Spinal cord (tissue), 10 donors: ENCODE data around the gene RPL27. TPM values are rescaled to one million over a fixed set of nuclear protein-coding genes. Genes with fewer than 3 reads are reported as not detected.
A peak's percentile ranks its signal among the peaks of the same experiment; 100 is the strongest.

Source experiments
- DNase-seq, 6 donors: peaks; one replicate each; pipeline versions ENCODE4 v3.0.0 to v3.0.0-alpha.2; 2013 to 2015; ENCODE audit warnings: low spot score in 6 of 6, low read depth in 4 of 6
- H3K27ac ChIP-seq: one replicate; pipeline ENCODE4 v1.5.1; 2013; ENCODE audit warnings: low read depth, low read length, control low read depth
- H3K27me3 ChIP-seq: one replicate; pipeline ENCODE4 v1.6.1; 2013; ENCODE audit warnings: low read length; ENCODE audit not compliant: control insufficient read depth, insufficient read depth
- H3K36me3 ChIP-seq: one replicate; pipeline ENCODE4 v1.6.1; 2013; ENCODE audit warnings: low read length; ENCODE audit not compliant: control insufficient read depth, insufficient read depth
- H3K4me1 ChIP-seq: one replicate; pipeline ENCODE4 v1.6.1; 2013; ENCODE audit warnings: low read length; ENCODE audit not compliant: control insufficient read depth, insufficient read depth
- H3K4me3 ChIP-seq: one replicate; pipeline ENCODE4 v1.5.1; 2013; ENCODE audit warnings: low read depth, low read length, control low read depth
- H3K9me3 ChIP-seq: one replicate; pipeline ENCODE4 v1.6.1; 2013; ENCODE audit warnings: low read length; ENCODE audit not compliant: control insufficient read depth, insufficient read depth
- WGBS: methylation state at CpG from one replicate; pipeline ENCODE4 v1.1.5; 2013; ENCODE audit warnings: missing lambda C conversion rate; ENCODE audit not compliant: insufficient coverage; 5-methylcytosine and 5-hydroxymethylcytosine counted together
- polyA plus RNA-seq, 2 donors: library from polyadenylated mRNA; unstranded; fragments of 120-200 nt; gene quantifications; one replicate each; pipeline ENCODE4 v1.2.1, GENCODE V29; 2013; ENCODE audit not compliant: insufficient read length in 2 of 2
- total RNA-seq, 2 donors: library from RNA; depleted of rRNA in 1 of 2; stranded (reverse); fragments of 120-200 nt in 1 of 2; fragments of >200 nt in 1 of 2; gene quantifications; one replicate each; pipeline versions ENCODE4 v1.2.3 to v1.2.4, GENCODE V29; 2013 to 2014
- donor health status: healthy.

Gene RPL27
- total and polyA plus RNA-seq, 4 donors = 670 to 1,375 (median 971) TPM

GRCh38 chr17:43018932-43019331 lies 20.7 kb downstream of the RPL27 start:
- Histone ChIP-seq H3K4me3 (no peak overlapping the region), H3K4me1 (peaks cover 55% of the 10 kb centered on the region), H3K36me3 (peaks cover 39% of the 10 kb centered on the region), H3K27me3 (no peaks in the 10 kb centered on the region), H3K9me3 (no peaks in the 10 kb centered on the region), H3K27ac (no peak overlapping the region)
- no peak for DNase-seq
- WGBS = no CpG with 5 or more reads among the region's 4 CpGs

- H3K9me3 ChIP-seq = no peaks in the 10 kb centered on the region
- WGBS = 31% methylated on average over 3 of the region's 7 CpGs
- H3K36me3 ChIP-seq = peaks cover 34% of the 10 kb centered on the region
- no peak for DNase-seq
- no peaks in the 10 kb centered on the region for H3K27me3 ChIP-seq
- H3K4me1 ChIP-seq = peaks cover 56% of the 10 kb centered on the region
- H3K27ac ChIP-seq = peak overlapping the region; percentile 2
- H3K4me3 ChIP-seq = no peak overlapping the region
Observed at GRCh38 chr17:43019418-43019817, 21.2 kb downstream of the RPL27 start.

GRCh38 chr17:43020030-43020621 lies 21.9 kb downstream of the RPL27 start:
- Histone ChIP-seq H3K4me1 (peaks cover 61% of the 10 kb centered on the region), H3K27ac (peak overlapping the region; percentile 2), H3K27me3 (no peaks in the 10 kb centered on the region), H3K4me3 (peak overlapping the region; percentile 88), H3K9me3 (no peaks in the 10 kb centered on the region), H3K36me3 (peaks cover 32% of the 10 kb centered on the region)
- DNase-seq = no peak
- WGBS = 83% methylated on average over 2 of the region's 6 CpGs

GRCh38 chr17:43020789-43021740 lies 22.8 kb downstream of the RPL27 start:
- WGBS = no CpG with 5 or more reads among the region's 40 CpGs
- Histone ChIP-seq H3K4me1 (peaks cover 60% of the 10 kb centered on the region), H3K27me3 (no peaks in the 10 kb centered on the region), H3K36me3 (peaks cover 22% of the 10 kb centered on the region), H3K4me3 (peak overlapping the region; percentile 88), H3K27ac (peak overlapping the region; percentile 77), H3K9me3 (no peaks in the 10 kb centered on the region)
- peak in 2 of 6 donors; percentile 76 to 83 for DNase-seq

GRCh38 chr17:43021741-43022512 lies 23.7 kb downstream of the RPL27 start, which contains the start of gene VAT1:
TSS of gene VAT1 (minus strand) at chr17:43022385. CDS start at chr17:43022322, 63 bp downstream.
- DNase-seq = peak in 3 of 6 donors; percentile 69 to 94 (median 93)
- H3K27me3 ChIP-seq = no peaks in the 10 kb centered on the region
- H3K27ac ChIP-seq = peak within 1 kb of the TSS; percentile 77
- peak within 1 kb of the TSS; percentile 88 for H3K4me3 ChIP-seq
- peaks cover 14% of the 10 kb centered on the region for H3K36me3 ChIP-seq
- under 1% methylated on average over 78 of the region's 80 CpGs for WGBS
- no peaks in the 10 kb centered on the region for H3K9me3 ChIP-seq
- peaks cover 64% of the 10 kb centered on the region for H3K4me1 ChIP-seq

GRCh38 chr17:43024407-43025289 lies 26.4 kb downstream of the RPL27 start, which contains the start of gene RND2:
TSS of gene RND2 (plus strand) at chr17:43025231. CDS start at chr17:43025348, 117 bp downstream.
- Histone ChIP-seq H3K4me3 (peak within 1 kb of the TSS; percentile 90), H3K4me1 (peaks cover 72% of the 10 kb centered on the region), H3K36me3 (peaks cover 21% of the 10 kb centered on the region), H3K27me3 (no peaks in the 10 kb centered on the region), H3K27ac (peak within 1 kb of the TSS; percentile 94), H3K9me3 (no peaks in the 10 kb centered on the region)
- under 1% methylated on average over 50 of the region's 61 CpGs for WGBS
- peak; percentile 86 to 99 (median 93) for DNase-seq

- Histone ChIP-seq H3K36me3 (peaks cover 21% of the 10 kb centered on the region), H3K27ac (peak overlapping the region; percentile 40), H3K27me3 (no peaks in the 10 kb centered on the region), H3K9me3 (no peaks in the 10 kb centered on the region), H3K4me1 (peaks cover 72% of the 10 kb centered on the region), H3K4me3 (peak overlapping the region; percentile 59)
- 0% methylated on average over 27 of the region's 27 CpGs for WGBS
- DNase-seq = no peak
Observed at GRCh38 chr17:43025290-43025657, 27.1 kb downstream of the RPL27 start.

GRCh38 chr17:43025766-43026537 lies 27.7 kb downstream of the RPL27 start:
- DNase-seq = peak in 1 of 6 donors; percentile 57

More at GRCh38 chr17:43025766-43026537, 27.7 kb downstream of the RPL27 start:
- 44% methylated on average over 13 of the region's 16 CpGs for WGBS
- Histone ChIP-seq H3K4me3 (peak overlapping the region; percentile 59), H3K36me3 (peaks cover 21% of the 10 kb centered on the region), H3K9me3 (no peaks in the 10 kb centered on the region), H3K4me1 (peaks cover 68% of the 10 kb centered on the region), H3K27ac (no peak overlapping the region), H3K27me3 (no peaks in the 10 kb centered on the region)
